Activated T-helper 9 cell treated with anti-CD3 and anti-CD28 coated beads, Interleukin-2, amount 50 U/mL, for 16 hours (primary cell): Measurements from ENCODE around the gene SPDYE17.
"Not testable (repeated sequence)": the region's sequence is repeated elsewhere in the genome, so short reads cannot be mapped to it uniquely, and the experiment has no call there.

ENCODE experiments used
- DNase-seq: peaks from one replicate; pipeline ENCODE4 v3.0.0-alpha.2; 2020; ENCODE audit warnings: low read depth

The SPDYE17 gene

GRCh38 chr7:77032261-77032660 lies at the start of gene SPDYE17:
TSS of gene SPDYE17 (minus strand) at chr7:77032361. CDS start at chr7:77030570, 1,791 bp downstream.
- DNase-seq, result not testable (repeated sequence)

GRCh38 chr7:77080236-77080635 lies 48.1 kb upstream of the SPDYE17 start:
- DNase-seq, result not testable (repeated sequence)

GRCh38 chr7:77079624-77080023 lies 47.5 kb upstream of the SPDYE17 start:
- not testable (repeated sequence) for DNase-seq

GRCh38 chr7:77079112-77079511 lies 47.0 kb upstream of the SPDYE17 start:
- DNase-seq, result not testable (repeated sequence)

GRCh38 chr7:77077060-77077459 lies 44.9 kb upstream of the SPDYE17 start:
- not testable (repeated sequence) for DNase-seq

- DNase-seq, result not testable (repeated sequence)
These were observed 42.7 kb upstream of the SPDYE17 start for GRCh38 chr7:77074786-77075396.

GRCh38 chr7:77071108-77071507 lies 38.9 kb upstream of the SPDYE17 start:
- DNase-seq, result not testable (repeated sequence)

- DNase-seq, result not testable (repeated sequence)
These were observed 33.7 kb upstream of the SPDYE17 start for GRCh38 chr7:77065869-77066268.

GRCh38 chr7:77063732-77064131 lies 31.6 kb upstream of the SPDYE17 start:
- DNase-seq, result not testable (repeated sequence)

GRCh38 chr7:77062557-77062956 lies 30.4 kb upstream of the SPDYE17 start, which contains the start of gene SPDYE18:
TSS of gene SPDYE18 (minus strand) at chr7:77062558. CDS start at chr7:77060512, 2,046 bp downstream.
- not testable (repeated sequence) for DNase-seq

- DNase-seq, result not testable (repeated sequence)
These were observed 5.8 kb downstream of the SPDYE17 start for GRCh38 chr7:77026349-77026748.

GRCh38 chr7:77010074-77010680 lies 22.0 kb downstream of the SPDYE17 start:
- DNase-seq, result not testable (repeated sequence)

GRCh38 chr7:77008000-77008399 lies 24.2 kb downstream of the SPDYE17 start:
- not testable (repeated sequence) for DNase-seq

GRCh38 chr7:77006127-77007110 lies 25.7 kb downstream of the SPDYE17 start:
- DNase-seq, result not testable (repeated sequence)

- DNase-seq, result not testable (repeated sequence)
These were observed 26.6 kb downstream of the SPDYE17 start for GRCh38 chr7:77005461-77006057.

- DNase-seq, result not testable (repeated sequence)
These were observed 28.0 kb downstream of the SPDYE17 start for GRCh38 chr7:77004151-77004550.

GRCh38 chr7:77003241-77003640 lies 28.9 kb downstream of the SPDYE17 start:
- not testable (repeated sequence) for DNase-seq

GRCh38 chr7:77002678-77003233 lies 29.4 kb downstream of the SPDYE17 start:
- not testable (repeated sequence) for DNase-seq

- not testable (repeated sequence) for DNase-seq
These were observed 30.1 kb downstream of the SPDYE17 start for GRCh38 chr7:77002104-77002503.

- not testable (repeated sequence) for DNase-seq
These were observed 32.6 kb downstream of the SPDYE17 start for GRCh38 chr7:76999474-77000107.
